ENCODE measurements around the gene CALY. TPM values are rescaled to one million over a fixed set of nuclear protein-coding genes. Genes with fewer than 3 reads are reported as not detected.

CALY gene
- total RNA-seq, 1 experiment from 2014 or later: 1.9 TPM

DNA sequence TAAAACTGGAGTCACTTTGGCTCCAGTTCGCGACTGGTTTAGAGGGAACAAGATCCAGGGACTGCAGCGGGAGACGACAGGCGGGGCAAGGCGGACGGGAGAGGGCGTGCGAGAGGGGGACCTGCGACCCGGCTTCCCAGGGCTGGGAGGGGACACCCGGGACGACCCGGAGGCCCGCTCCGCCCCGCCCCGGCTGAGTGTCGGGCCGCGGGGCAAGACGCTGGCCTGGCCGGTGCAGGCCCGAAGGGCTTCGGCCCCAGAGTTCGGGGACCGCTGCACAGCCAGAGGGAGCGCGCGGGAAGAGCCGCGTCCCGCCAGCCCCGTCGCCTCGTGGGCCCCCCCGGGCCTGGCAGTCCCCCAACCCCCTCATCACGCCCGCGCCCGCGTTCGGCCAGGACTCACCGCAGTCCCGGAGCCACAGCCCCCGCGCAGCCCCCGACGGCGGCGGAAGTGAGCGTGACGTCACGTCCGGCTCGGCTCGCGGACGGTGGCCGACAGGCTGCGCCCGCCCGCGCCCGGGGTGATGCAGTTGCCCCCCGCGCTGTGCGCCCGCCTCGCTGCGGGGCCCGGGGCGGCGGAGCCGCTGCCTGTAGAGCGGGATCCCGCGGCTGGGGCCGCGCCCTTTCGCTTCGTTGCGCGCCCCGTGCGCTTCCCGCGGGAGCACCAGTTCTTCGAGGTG, 28.1 kb downstream of the CALY start, which contains the start of the genes TUBGCP2 and ZNF511:
Gene TUBGCP2, minus strand, starts transcription at position 452 of the 679 bp plus-strand sequence. CDS start 5,931 bp downstream, outside the sequence.
Gene ZNF511, plus strand, starts transcription at position 494 of the 679 bp plus-strand sequence. Its CDS starts 30 bp downstream, at position 524.
- in situ Hi-C loops (cut with HindIII; ENCODE audit: low pct_unique_long_range_greater_than_20kb, low sequenced_read_pairs): no loop called here
- CTCF ChIA-PET: no interaction called here
- Histone ChIP-seq H3K9me3 (ENCODE audit: control insufficient read depth, insufficient read depth, low read depth, low read length) (no peaks in the 10 kb centered on the region), H3K4me1 (ENCODE audit: control insufficient read depth, insufficient read depth, low read length) (peaks cover 13% of the 10 kb centered on the region; the same call in 1 of the 2 replicates), H3K27me3 (ENCODE audit: control insufficient read depth, insufficient read depth, low read length) (no peaks in the 10 kb centered on the region), H3K36me3 (ENCODE audit: control insufficient read depth, insufficient read depth, low read length) (peaks cover 4% of the 10 kb centered on the region; the same call in 1 of the 2 replicates), H3K27ac (ENCODE audit: low read length) (peak within 1 kb of the TSS; percentile 85), H3K4me3 (ENCODE audit: low read depth in 2 of 2, low read length in 2 of 2) (peak within 1 kb of the TSS; percentile 90 to 97)
- intact Hi-C loops (cut with micrococcal nuclease; ENCODE audit: unreplicated experiment): no loop called here
- peak; percentile 92 for ATAC-seq
- BruUV-seq (replicated peaks): no TSS peak
- POLR2A ChIA-PET: no interaction called here
- no peak for DNase-seq (ENCODE audit: low read depth, low spot score)
- TF ChIP-seq, protein P1, sequence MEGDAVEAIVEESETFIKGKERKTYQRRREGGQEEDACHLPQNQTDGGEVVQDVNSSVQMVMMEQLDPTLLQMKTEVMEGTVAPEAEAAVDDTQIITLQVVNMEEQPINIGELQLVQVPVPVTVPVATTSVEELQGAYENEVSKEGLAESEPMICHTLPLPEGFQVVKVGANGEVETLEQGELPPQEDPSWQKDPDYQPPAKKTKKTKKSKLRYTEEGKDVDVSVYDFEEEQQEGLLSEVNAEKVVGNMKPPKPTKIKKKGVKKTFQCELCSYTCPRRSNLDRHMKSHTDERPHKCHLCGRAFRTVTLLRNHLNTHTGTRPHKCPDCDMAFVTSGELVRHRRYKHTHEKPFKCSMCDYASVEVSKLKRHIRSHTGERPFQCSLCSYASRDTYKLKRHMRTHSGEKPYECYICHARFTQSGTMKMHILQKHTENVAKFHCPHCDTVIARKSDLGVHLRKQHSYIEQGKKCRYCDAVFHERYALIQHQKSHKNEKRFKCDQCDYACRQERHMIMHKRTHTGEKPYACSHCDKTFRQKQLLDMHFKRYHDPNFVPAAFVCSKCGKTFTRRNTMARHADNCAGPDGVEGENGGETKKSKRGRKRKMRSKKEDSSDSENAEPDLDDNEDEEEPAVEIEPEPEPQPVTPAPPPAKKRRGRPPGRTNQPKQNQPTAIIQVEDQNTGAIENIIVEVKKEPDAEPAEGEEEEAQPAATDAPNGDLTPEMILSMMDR (IDR thresholded peaks at IDR 0.05): no peak
- TF ChIP-seq POLR2AphosphoS5 (IDR thresholded peaks at IDR 0.05; ENCODE audit: low read depth, low read length) (peak; percentile 67; the same call in 1 of the 2 replicates), SIN3A (IDR thresholded peaks at IDR 0.05; ENCODE audit: borderline replicate concordance, insufficient read depth, low read depth, low read length) (peak; percentile 91; the same call in 1 of the 2 replicates), TCF7L2 (IDR thresholded peaks at IDR 0.05; ENCODE audit: low read depth, low read length) (no peak; the same call in 1 of the 2 replicates)
- TF ChIP-seq, protein P2, sequence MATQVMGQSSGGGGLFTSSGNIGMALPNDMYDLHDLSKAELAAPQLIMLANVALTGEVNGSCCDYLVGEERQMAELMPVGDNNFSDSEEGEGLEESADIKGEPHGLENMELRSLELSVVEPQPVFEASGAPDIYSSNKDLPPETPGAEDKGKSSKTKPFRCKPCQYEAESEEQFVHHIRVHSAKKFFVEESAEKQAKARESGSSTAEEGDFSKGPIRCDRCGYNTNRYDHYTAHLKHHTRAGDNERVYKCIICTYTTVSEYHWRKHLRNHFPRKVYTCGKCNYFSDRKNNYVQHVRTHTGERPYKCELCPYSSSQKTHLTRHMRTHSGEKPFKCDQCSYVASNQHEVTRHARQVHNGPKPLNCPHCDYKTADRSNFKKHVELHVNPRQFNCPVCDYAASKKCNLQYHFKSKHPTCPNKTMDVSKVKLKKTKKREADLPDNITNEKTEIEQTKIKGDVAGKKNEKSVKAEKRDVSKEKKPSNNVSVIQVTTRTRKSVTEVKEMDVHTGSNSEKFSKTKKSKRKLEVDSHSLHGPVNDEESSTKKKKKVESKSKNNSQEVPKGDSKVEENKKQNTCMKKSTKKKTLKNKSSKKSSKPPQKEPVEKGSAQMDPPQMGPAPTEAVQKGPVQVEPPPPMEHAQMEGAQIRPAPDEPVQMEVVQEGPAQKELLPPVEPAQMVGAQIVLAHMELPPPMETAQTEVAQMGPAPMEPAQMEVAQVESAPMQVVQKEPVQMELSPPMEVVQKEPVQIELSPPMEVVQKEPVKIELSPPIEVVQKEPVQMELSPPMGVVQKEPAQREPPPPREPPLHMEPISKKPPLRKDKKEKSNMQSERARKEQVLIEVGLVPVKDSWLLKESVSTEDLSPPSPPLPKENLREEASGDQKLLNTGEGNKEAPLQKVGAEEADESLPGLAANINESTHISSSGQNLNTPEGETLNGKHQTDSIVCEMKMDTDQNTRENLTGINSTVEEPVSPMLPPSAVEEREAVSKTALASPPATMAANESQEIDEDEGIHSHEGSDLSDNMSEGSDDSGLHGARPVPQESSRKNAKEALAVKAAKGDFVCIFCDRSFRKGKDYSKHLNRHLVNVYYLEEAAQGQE (IDR thresholded peaks at IDR 0.05; ENCODE audit: insufficient read depth in 1 of 2, low read depth in 2 of 2, low read length in 1 of 2): 0 out of 4 replicates have a peak, but pooled peaks of 1 of the 2 experiments have one; percentile 7

DNA sequence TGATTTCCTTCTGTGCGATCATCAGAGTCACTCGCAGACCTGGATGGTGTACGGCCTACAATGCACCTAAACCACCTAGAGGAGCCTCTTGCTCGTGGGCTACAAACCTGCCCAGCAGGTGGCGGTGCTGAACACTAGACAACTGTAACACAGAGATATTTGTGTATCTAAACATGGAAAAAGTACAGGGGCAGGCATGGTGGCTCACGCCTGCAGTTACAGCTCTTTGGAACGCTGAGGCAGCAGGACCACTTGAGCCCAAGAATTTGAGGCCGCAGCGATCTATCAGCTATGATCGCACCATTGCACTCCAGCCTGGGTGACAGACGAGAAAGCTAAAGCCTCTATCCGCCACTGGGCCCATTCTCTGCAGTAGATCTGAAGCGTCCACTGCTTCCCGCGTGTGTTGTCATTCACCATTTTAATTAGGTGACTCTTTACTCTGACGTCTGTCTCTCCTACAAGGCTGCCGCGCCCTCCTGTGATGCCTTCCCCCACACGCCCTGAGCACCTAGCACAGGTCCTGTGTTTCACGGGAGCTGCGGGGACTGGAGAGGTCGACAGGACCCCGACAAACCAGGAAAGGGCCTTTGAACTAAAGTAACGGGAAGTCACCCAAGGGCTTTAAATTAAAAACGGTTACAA, 28.8 kb downstream of the CALY start:
- Histone ChIP-seq H3K4me1 (ENCODE audit: control insufficient read depth, insufficient read depth, low read length) (peaks cover 13% of the 10 kb centered on the region; the same call in 1 of the 2 replicates), H3K4me3 (ENCODE audit: low read depth in 2 of 2, low read length in 2 of 2) (peak overlapping the region; percentile 90 to 97), H3K27me3 (ENCODE audit: control insufficient read depth, insufficient read depth, low read length) (no peaks in the 10 kb centered on the region), H3K9me3 (ENCODE audit: control insufficient read depth, insufficient read depth, low read depth, low read length) (no peaks in the 10 kb centered on the region), H3K27ac (ENCODE audit: low read length) (peak overlapping the region; percentile 85), H3K36me3 (ENCODE audit: control insufficient read depth, insufficient read depth, low read length) (peaks cover 4% of the 10 kb centered on the region; the same call in 1 of the 2 replicates)
- TF ChIP-seq, protein P1 (IDR thresholded peaks at IDR 0.05): peak; percentile 97
- TF ChIP-seq, protein P2 (IDR thresholded peaks at IDR 0.05; ENCODE audit: insufficient read depth in 1 of 2, low read depth in 2 of 2, low read length in 1 of 2): no peak
- CTCF ChIA-PET: no interaction called here
- peak; percentile 56 for ATAC-seq
- intact Hi-C loops (cut with micrococcal nuclease; ENCODE audit: unreplicated experiment): no loop called here
- in situ Hi-C loops (cut with HindIII; ENCODE audit: low pct_unique_long_range_greater_than_20kb, low sequenced_read_pairs): no loop called here
- TSS peak; percentile 63 for BruUV-seq (replicated peaks)
- POLR2A ChIA-PET: no interaction called here
- DNase-seq (ENCODE audit: low read depth, low spot score): no peak
